H1 (cell line): ENCODE measurements around the gene SMIM31. TPM values are rescaled to one million over a fixed set of nuclear protein-coding genes. Genes with fewer than 3 reads are reported as not detected.
A peak's percentile ranks its signal among the peaks of the same experiment; 100 is the strongest.

ENCODE experiments used
- CTCF ChIA-PET: fragments of 300-600 bp; sonication (Branson Sonifier 250); formaldehyde crosslinking; loops from one replicate; lab custom pipeline; 2021; ENCODE audit not compliant: partially characterized antibody; lab: Charles Lee
- POLR2A ChIA-PET: fragments of 300-600 bp; sonication (Branson Sonifier 250); formaldehyde crosslinking; loops from one replicate; lab custom pipeline; 2021; ENCODE audit warnings: inconsistent platforms; ENCODE audit not compliant: partially characterized antibody; lab: Charles Lee
- DNase-seq, 2 experiments: peaks; one replicate each; pipeline versions ENCODE4 v3.0.0 to v3.0.0-alpha.2; 2010 to 2022; ENCODE audit warnings: low spot score in 2 of 2, low read depth in 1 of 2, mixed read lengths in 1 of 2
- FAIRE-seq: peaks from 2 replicates; lab custom pipeline; 2011; peaks lifted over from hg19 to GRCh38; lab: Jason Lieb, UNC
- H2AFZ ChIP-seq: 2 replicates; pipeline ENCODE4 v1.8.1; 2012; ENCODE audit warnings: low read length, inconsistent platforms
- H2AK5ac ChIP-seq: 2 replicates; pipeline ENCODE4 v1.6.1; 2013; ENCODE audit warnings: low read depth, low read length
- H2BK120ac ChIP-seq: replicated peaks from 2 replicates; pipeline ENCODE3; 2013; ENCODE audit warnings: low read depth, low read length, inconsistent platforms
- H2BK12ac ChIP-seq: 2 replicates; pipeline ENCODE4 v1.6.1; 2013; ENCODE audit warnings: low read depth, low read length
- H2BK15ac ChIP-seq: 2 replicates; pipeline ENCODE4 v1.6.1; 2013; ENCODE audit warnings: low read length
- H2BK20ac ChIP-seq: 2 replicates; pipeline ENCODE4 v1.6.1; 2013; ENCODE audit warnings: low read length
- H2BK5ac ChIP-seq: 2 replicates; pipeline ENCODE4 v1.6.1; 2013; ENCODE audit warnings: low read depth, low read length
- H3K14ac ChIP-seq: 2 replicates; pipeline ENCODE4 v1.6.1; 2013; ENCODE audit warnings: inconsistent platforms; ENCODE audit not compliant: insufficient read length
- H3K18ac ChIP-seq: 2 replicates; pipeline ENCODE4 v1.6.1; 2013; ENCODE audit warnings: low read length; ENCODE audit errors: extremely low read depth
- H3K23ac ChIP-seq: 2 replicates; pipeline ENCODE4 v1.6.1; 2013; ENCODE audit warnings: inconsistent platforms; ENCODE audit not compliant: insufficient read length
- H3K23me2 ChIP-seq: 2 replicates; pipeline ENCODE4 v1.6.1; 2013; ENCODE audit warnings: low read depth, low read length
- H3K27ac ChIP-seq: 2 replicates; pipeline ENCODE4 v1.6.1; 2011; ENCODE audit warnings: low read depth, low read length, inconsistent platforms
- H3K27me3 ChIP-seq, 4 experiments: replicated peaks in 1 of 4; 1 replicate in 1 of 4; 2 replicates in 3 of 4; pipeline versions ENCODE4 v1.6.1 to v1.8.1; 2011 to 2013; ENCODE audit warnings: low read length in 3 of 4, mild to moderate bottlenecking in 3 of 4, inconsistent platforms in 2 of 4, mixed read lengths in 2 of 4, moderate library complexity in 1 of 4; ENCODE audit not compliant: control insufficient read depth in 3 of 4, insufficient read depth in 3 of 4; ENCODE audit errors: extremely low read depth in 1 of 4
- H3K36me3 ChIP-seq, 4 experiments: 2 replicates each; pipeline versions ENCODE4 v1.6.1 to v1.8.1; 2011 to 2013; ENCODE audit warnings: mild to moderate bottlenecking in 4 of 4, low read length in 3 of 4, moderate library complexity in 2 of 4, control low read depth in 1 of 4, inconsistent platforms in 1 of 4; ENCODE audit not compliant: insufficient read depth in 4 of 4, control insufficient read depth in 2 of 4
- H3K4ac ChIP-seq: replicated peaks from 2 replicates; pipeline ENCODE3; 2013; ENCODE audit warnings: low read length, low read depth, mixed read lengths, inconsistent platforms; ENCODE audit not compliant: insufficient read length
- H3K4me1 ChIP-seq, 4 experiments: replicated peaks in 1 of 4; 1 replicate in 1 of 4; 2 replicates in 3 of 4; pipeline versions ENCODE4 v1.6.1 to v1.8.1; 2011 to 2013; ENCODE audit warnings: low read length in 3 of 4, inconsistent platforms in 2 of 4, mixed read lengths in 1 of 4; ENCODE audit not compliant: insufficient read depth in 4 of 4, control insufficient read depth in 3 of 4
- H3K4me2 ChIP-seq, 2 experiments: 2 replicates each; pipeline versions ENCODE4 v1.6.1 to v1.8.1; 2011 to 2013; ENCODE audit warnings: low read depth in 2 of 2, low read length in 2 of 2, control low read depth in 1 of 2, inconsistent platforms in 1 of 2, mild to moderate bottlenecking in 1 of 2; ENCODE audit not compliant: insufficient read depth in 1 of 2
- H3K4me3 ChIP-seq, 4 experiments: fragments of 200-600, 300-600 bp in 1 of 4; sonication (generic), shearing (Covaris generic), sonication (Bioruptor Twin) in 1 of 4; 2 replicates each; pipeline versions ENCODE4 v1.5.1 to v1.8.1; 2011 to 2016; ENCODE audit warnings: low read length in 4 of 4, low read depth in 3 of 4, control low read depth in 2 of 4, inconsistent platforms in 2 of 4, mild to moderate bottlenecking in 2 of 4, mixed read lengths in 1 of 4, moderate library complexity in 1 of 4; ENCODE audit not compliant: insufficient read depth in 2 of 4; ENCODE audit errors: extremely low read depth in 1 of 4
- H3K56ac ChIP-seq: replicated peaks from 2 replicates; pipeline ENCODE3; 2013; ENCODE audit warnings: low read depth, mild to moderate bottlenecking, mixed read lengths, low read length, inconsistent platforms; ENCODE audit not compliant: insufficient read length
- H3K79me1 ChIP-seq: 2 replicates; pipeline ENCODE4 v1.6.1; 2013; ENCODE audit warnings: low read depth, low read length, control low read depth
- H3K79me2 ChIP-seq, 2 experiments: 2 replicates each; pipeline versions ENCODE4 v1.6.1 to v1.8.1; 2012 to 2013; ENCODE audit warnings: low read length in 2 of 2, mild to moderate bottlenecking in 2 of 2, inconsistent platforms in 1 of 2; ENCODE audit not compliant: insufficient read depth in 2 of 2, control insufficient read depth in 1 of 2
- H3K9ac ChIP-seq, 4 experiments: replicated peaks in 1 of 4; 1 replicate in 1 of 4; 2 replicates in 3 of 4; pipeline versions ENCODE4 v1.6.1 to v1.8.1; 2011 to 2013; ENCODE audit warnings: low read depth in 3 of 4, low read length in 3 of 4, control low read depth in 2 of 4, mild to moderate bottlenecking in 2 of 4, moderate library complexity in 2 of 4, inconsistent platforms in 1 of 4; ENCODE audit errors: extremely low read depth in 1 of 4
- H3K9me3 ChIP-seq, 2 experiments: 2 replicates each; pipeline versions ENCODE4 v1.6.1 to v1.8.1; 2012 to 2013; ENCODE audit warnings: mild to moderate bottlenecking in 2 of 2, moderate library complexity in 2 of 2, control low read depth in 1 of 2, inconsistent platforms in 1 of 2, low read depth in 1 of 2, low read length in 1 of 2, mixed read lengths in 1 of 2; ENCODE audit not compliant: insufficient read depth in 2 of 2
- H4K20me1 ChIP-seq, 2 experiments: replicated peaks in 1 of 2; 2 replicates each; pipeline versions ENCODE3 to v1.8.1; 2011 to 2013; ENCODE audit warnings: inconsistent platforms in 2 of 2, low read length in 2 of 2, mild to moderate bottlenecking in 1 of 2; ENCODE audit not compliant: insufficient read depth in 2 of 2, control insufficient read depth in 1 of 2
- H4K5ac ChIP-seq: 2 replicates; pipeline ENCODE4 v1.6.1; 2013; ENCODE audit warnings: low read length, low read depth, mixed read lengths, inconsistent platforms; ENCODE audit not compliant: insufficient read length
- H4K8ac ChIP-seq: 2 replicates; pipeline ENCODE4 v1.8.0; 2013; ENCODE audit warnings: mild to moderate bottlenecking, moderate library complexity, low read length, inconsistent platforms; ENCODE audit not compliant: insufficient read depth; ENCODE audit errors: extremely low read depth
- H4K91ac ChIP-seq: replicated peaks from 2 replicates; pipeline ENCODE3; 2013; ENCODE audit warnings: low read length, mixed read lengths, inconsistent platforms; ENCODE audit not compliant: insufficient read length
- BCL11A ChIP-seq, 2 experiments: IDR thresholded peaks; one replicate each; pipeline ENCODE4 v1.6.1; 2011; ENCODE audit warnings: low read depth in 2 of 2, low read length in 2 of 2, mild to moderate bottlenecking in 2 of 2
- TEAD4 ChIP-seq: IDR thresholded peaks from 2 replicates; pipeline ENCODE4 v1.6.1; 2012; ENCODE audit warnings: low read depth, low read length, inconsistent platforms, mixed read lengths
- WGBS, 2 experiments: shearing (Covaris generic) in 1 of 2; methylation state at CpG; one replicate each; pipeline versions ENCODE4 v1.1.6 to v1.1.7; 2013 to 2015; ENCODE audit warnings: low lambda C conversion rate in 2 of 2, mixed read lengths in 2 of 2, inconsistent platforms in 1 of 2, low coverage in 1 of 2, missing lambda C conversion rate in 1 of 2; ENCODE audit not compliant: insufficient replicate concordance in 2 of 2, insufficient coverage in 1 of 2, insufficient read length in 1 of 2; ENCODE audit errors: extremely low coverage in 1 of 2, missing lambda C conversion rate in 1 of 2; 5-methylcytosine and 5-hydroxymethylcytosine counted together
- polyA plus RNA-seq, 7 experiments: library from polyadenylated mRNA; depleted of rRNA in 3 of 7; stranded (reverse) in 5 of 7; unstranded in 2 of 7; fragments of >200 nt in 5 of 7; fragments of 200-250 nt in 2 of 7; gene quantifications; 1 replicate in 5 of 7; 2 replicates in 1 of 7; 4 replicates in 1 of 7; pipeline versions ENCODE4 v1.2.1 to v1.2.3, GENCODE V29; 2011 to 2013; ENCODE audit warnings: missing spikeins in 2 of 7, mixed read lengths in 2 of 7
- total RNA-seq: library from RNA; stranded (reverse); fragmentation: NEBNext Ultra II Directional; extraction: Animal tissue kit (Norgen Biotek cat#: 25700); gene quantifications from 2 replicates; pipeline ENCODE4 v1.2.1, GENCODE V29; 2021

The SMIM31 gene
- total and polyA plus RNA-seq, 2 of the 8 experiments (the other 6 are each of a cell fraction or from before 2014, with no cell fraction given), result not detected

GRCh38 chr4:164789047-164789446 is 35.1 kb downstream of the SMIM31 start:
- Histone ChIP-seq H2AK5ac (no peak overlapping the region), H3K18ac (no peak overlapping the region), H3K9ac (no peak overlapping the region), H2BK12ac (no peak overlapping the region), H3K23me2 (no peaks in the 10 kb centered on the region), H3K4me3 (no peak overlapping the region), H3K4me2 (no peak overlapping the region), H3K27ac (no peak overlapping the region), H2AFZ (no peak overlapping the region), H2BK20ac (no peak overlapping the region), H3K4ac (no peak overlapping the region), H3K56ac (no peak overlapping the region), H3K4me1 (peaks cover 0 to 2% (median under 1%) of the 10 kb centered on the region in 4 experiments; a peak in 2 of 7 replicates), H3K23ac (no peak overlapping the region), H2BK15ac (no peak overlapping the region), H3K27me3 (no peaks in the 10 kb centered on the region), H3K14ac (no peak overlapping the region), H2BK120ac (no peak overlapping the region), H3K9me3 (no peaks in the 10 kb centered on the region), H3K79me1 (no peaks in the 10 kb centered on the region), H2BK5ac (no peak overlapping the region), H4K5ac (no peak overlapping the region), H4K20me1 (no peaks in the 10 kb centered on the region), H4K91ac (no peak overlapping the region), H3K36me3 (no peaks in the 10 kb centered on the region), H4K8ac (no peak overlapping the region), H3K79me2 (no peaks in the 10 kb centered on the region)
- TF ChIP-seq TEAD4 (peak; percentile 62; the same call in 1 of the 2 replicates), BCL11A (IDR thresholded peaks at IDR 0.05; ENCODE audit: low read depth in 2 of 2, low read length in 2 of 2) (no peak)
- DNase-seq (no peak), FAIRE-seq (no peak)
- 81% methylated on average over 1 of the region's 1 CpG; no CpG with 5 or more reads in 1 of the 2 experiments for WGBS, 2 experiments
- CTCF ChIA-PET, result interaction anchor here (0.7 to 4.7 kb wide), 5 partner anchors 10 to 308 kb away, joined by 3 to 12 read pairs (median 4); no protein-coding TSS in a partner anchor
- POLR2A ChIA-PET, result no interaction called here
